ENCODE results near the gene CLEC1A.

GRCh38 chr12:10115311-10115710 is 16.5 kb upstream of the CLEC1A start:
- TF ChIP-seq CTCF (IDR thresholded peaks at IDR 0.05) (no peak), EP300 (IDR thresholded peaks at IDR 0.05) (no peak)

Measured in ovary (tissue), 3 donors.